Measurements from ENCODE around the gene SKIC2. TPM values are rescaled to one million over a fixed set of nuclear protein-coding genes. Genes with fewer than 3 reads are reported as not detected.

Gene SKIC2
- total and polyA plus RNA-seq, 7 experiments from 2014 or later = 20.1 to 139 (median 93.2) TPM

DNA sequence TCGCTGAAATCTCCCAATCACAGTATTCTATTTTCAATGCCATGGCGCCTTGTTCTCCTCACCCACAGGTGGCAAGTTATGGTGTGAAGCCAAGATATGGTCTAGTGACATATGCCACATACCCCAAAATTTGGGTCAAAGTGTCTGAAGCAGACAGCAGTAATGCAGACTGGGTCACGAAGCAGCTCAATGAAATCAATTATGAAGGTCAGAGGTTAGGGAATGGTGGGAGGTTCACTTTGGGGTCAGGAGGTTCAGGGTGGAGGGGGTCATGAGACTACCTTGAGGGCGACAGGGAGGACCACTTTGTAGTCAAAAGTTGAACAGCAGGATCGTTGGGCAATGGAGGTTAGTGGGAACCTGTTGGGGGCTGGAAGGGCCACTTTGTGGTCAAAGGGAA, 10.7 kb upstream of the SKIC2 start:
- Histone ChIP-seq H3K36me3 (ENCODE audit: control insufficient read depth in 2 of 3, insufficient read depth in 3 of 3, low read length in 3 of 3) (peaks cover 5 to 29% (median 7%) of the 10 kb centered on the region in 3 experiments), H3K4me3 (ENCODE audit: low read length) (no peak overlapping the region), H3K27ac (ENCODE audit: low read depth, low read length) (no peak overlapping the region), H3K27me3 (ENCODE audit: control insufficient read depth in 2 of 2, insufficient read depth in 2 of 2, low read length in 2 of 2) (no peaks in the 10 kb centered on the region), H3K9me3 (ENCODE audit: control insufficient read depth in 2 of 3, low read length in 3 of 3) (no peaks in the 10 kb centered on the region), H3K4me1 (ENCODE audit: control insufficient read depth in 2 of 2, insufficient read depth in 2 of 2, low read length in 2 of 2) (no peaks in the 10 kb centered on the region)
- CTCF ChIA-PET = interaction anchor here (0.6 kb wide), 1 partner anchor 268 kb away, joined by 4 read pairs; no protein-coding TSS in a partner anchor
- no peak for ATAC-seq
- DNase-seq = no peak
- H3K9me3 Mint-ChIP-seq = no peaks in the 10 kb centered on the region
- H3K4me3 Mint-ChIP-seq = no peak overlapping the region
- H3K4me1 Mint-ChIP-seq = peaks cover 0 to 5% (median 0%) of the 10 kb centered on the region in 7 donors
- peaks cover 2 to 6% (median 3%) of the 10 kb centered on the region in 5 donors for H3K36me3 Mint-ChIP-seq
- POLR2A ChIA-PET = no interaction called here
- intact Hi-C loops (cut with micrococcal nuclease) = no loop called here
- peak overlapping the region in 4 of 9 donors; percentile 36 to 83 (median 70) for H3K27ac Mint-ChIP-seq
- H3K27me3 Mint-ChIP-seq = peaks cover 0 to 4% (median 0%) of the 10 kb centered on the region in 5 donors

DNA sequence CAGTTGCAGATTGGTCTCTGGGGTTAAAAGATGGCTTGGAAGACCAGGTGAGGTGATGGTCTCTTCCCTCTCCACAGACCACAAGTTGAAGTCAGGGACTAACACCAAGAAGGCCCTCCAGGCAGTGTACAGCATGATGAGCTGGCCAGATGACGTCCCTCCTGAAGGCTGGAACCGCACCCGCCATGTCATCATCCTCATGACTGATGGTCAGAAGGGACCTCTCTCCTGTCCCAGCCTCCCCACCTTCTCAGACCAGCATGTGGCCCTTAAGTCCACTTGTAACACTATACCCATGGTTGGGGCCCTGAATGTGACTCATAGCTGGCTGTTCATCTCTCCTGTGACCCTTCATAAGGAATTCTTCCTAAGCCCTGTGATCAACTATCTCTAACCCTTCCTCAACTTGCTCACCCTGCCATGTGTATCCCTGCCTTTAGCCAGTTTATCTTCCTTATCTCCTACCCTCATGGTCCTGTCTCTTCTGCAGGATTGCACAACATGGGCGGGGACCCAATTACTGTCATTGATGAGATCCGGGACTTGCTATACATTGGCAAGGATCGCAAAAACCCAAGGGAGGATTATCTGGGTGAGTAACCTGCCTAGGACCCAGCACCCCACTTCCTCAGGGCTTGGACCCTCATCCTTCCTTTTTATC, 10.1 kb upstream of the SKIC2 start:
- H3K4me3 ChIP-seq (ENCODE audit: low read length) = no peak overlapping the region
- Mint-ChIP-seq H3K4me1 (peaks cover 0 to 5% (median 0%) of the 10 kb centered on the region in 7 donors), H3K9me3 (no peaks in the 10 kb centered on the region), H3K4me3 (no peak overlapping the region), H3K27ac (peak overlapping the region in 8 of 9 donors; percentile 4 to 74 (median 57)), H3K27me3 (peaks cover 0 to 4% (median 0%) of the 10 kb centered on the region in 5 donors), H3K36me3 (peaks cover 3 to 11% (median 9%) of the 10 kb centered on the region in 5 donors)
- DNase-seq = no peak
- peak overlapping the region; percentile 20 for H3K27ac ChIP-seq (ENCODE audit: low read depth, low read length)
- no peaks in the 10 kb centered on the region for H3K4me1 ChIP-seq (ENCODE audit: control insufficient read depth in 2 of 2, insufficient read depth in 2 of 2, low read length in 2 of 2)
- ATAC-seq = peak; percentile 45
- intact Hi-C loops (cut with micrococcal nuclease) = no loop called here
- H3K36me3 ChIP-seq (ENCODE audit: control insufficient read depth in 2 of 3, insufficient read depth in 3 of 3, low read length in 3 of 3) = peaks cover 5 to 35% (median 11%) of the 10 kb centered on the region in 3 experiments
- POLR2A ChIA-PET = no interaction called here
- CTCF ChIA-PET = no interaction called here
- no peaks in the 10 kb centered on the region for H3K9me3 ChIP-seq (ENCODE audit: control insufficient read depth in 2 of 3, low read length in 3 of 3)
- H3K27me3 ChIP-seq (ENCODE audit: control insufficient read depth in 2 of 2, insufficient read depth in 2 of 2, low read length in 2 of 2) = no peaks in the 10 kb centered on the region

DNA sequence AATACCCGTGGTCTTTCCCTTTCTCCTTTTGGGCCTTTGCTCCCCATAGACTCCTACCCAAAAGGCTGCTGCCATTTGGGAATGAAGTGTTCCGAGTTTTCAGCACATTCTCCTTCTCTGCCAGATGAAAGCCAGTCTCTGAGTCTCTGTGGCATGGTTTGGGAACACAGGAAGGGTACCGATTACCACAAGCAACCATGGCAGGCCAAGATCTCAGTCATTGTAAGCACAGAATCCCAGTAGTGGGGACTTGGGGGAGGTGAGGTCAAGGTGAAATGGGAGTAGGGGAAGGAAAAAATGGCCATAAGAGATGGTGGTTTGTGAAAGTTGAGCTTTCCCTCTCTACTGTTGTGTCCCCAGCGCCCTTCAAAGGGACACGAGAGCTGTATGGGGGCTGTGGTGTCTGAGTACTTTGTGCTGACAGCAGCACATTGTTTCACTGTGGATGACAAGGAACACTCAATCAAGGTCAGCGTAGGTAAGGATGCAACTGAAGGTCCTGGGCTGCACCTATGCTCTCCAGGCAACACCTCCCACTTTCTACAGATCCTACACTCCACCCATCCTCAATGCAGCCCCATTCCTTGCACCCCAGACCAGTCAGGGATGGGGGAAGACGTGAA, 8.9 kb upstream of the SKIC2 start:
- H3K4me3 ChIP-seq (ENCODE audit: low read length) = no peak overlapping the region
- no peaks in the 10 kb centered on the region for H3K27me3 ChIP-seq (ENCODE audit: control insufficient read depth in 2 of 2, insufficient read depth in 2 of 2, low read length in 2 of 2)
- ATAC-seq (no peak), DNase-seq (no peak)
- Mint-ChIP-seq H3K9me3 (no peaks in the 10 kb centered on the region), H3K36me3 (peaks cover 11 to 23% (median 17%) of the 10 kb centered on the region in 5 donors), H3K27ac (peak overlapping the region in 6 of 9 donors; percentile 1 to 74 (median 24)), H3K4me1 (peaks cover 0 to 5% (median 0%) of the 10 kb centered on the region in 7 donors), H3K4me3 (no peak overlapping the region), H3K27me3 (peaks cover 0 to 4% (median 0%) of the 10 kb centered on the region in 5 donors)
- peaks cover 11 to 47% (median 20%) of the 10 kb centered on the region in 3 experiments for H3K36me3 ChIP-seq (ENCODE audit: control insufficient read depth in 2 of 3, insufficient read depth in 3 of 3, low read length in 3 of 3)
- H3K4me1 ChIP-seq (ENCODE audit: control insufficient read depth in 2 of 2, insufficient read depth in 2 of 2, low read length in 2 of 2) = no peaks in the 10 kb centered on the region
- ChIA-PET CTCF (interaction anchor here (0.6 to 0.9 kb wide), 3 partner anchors 10 to 202 kb away, joined by 3 to 7 read pairs (median 4); no protein-coding TSS in a partner anchor), POLR2A (interaction anchor here (0.7 kb wide), 2 partner anchors 9 to 59 kb away, joined by 3 to 4 read pairs; partner anchors contain the start of gene SKIC2)
- H3K27ac ChIP-seq (ENCODE audit: low read depth, low read length) = no peak overlapping the region
- intact Hi-C loops (cut with micrococcal nuclease) = no loop called here
- H3K9me3 ChIP-seq (ENCODE audit: control insufficient read depth in 2 of 3, low read length in 3 of 3) = no peaks in the 10 kb centered on the region

DNA sequence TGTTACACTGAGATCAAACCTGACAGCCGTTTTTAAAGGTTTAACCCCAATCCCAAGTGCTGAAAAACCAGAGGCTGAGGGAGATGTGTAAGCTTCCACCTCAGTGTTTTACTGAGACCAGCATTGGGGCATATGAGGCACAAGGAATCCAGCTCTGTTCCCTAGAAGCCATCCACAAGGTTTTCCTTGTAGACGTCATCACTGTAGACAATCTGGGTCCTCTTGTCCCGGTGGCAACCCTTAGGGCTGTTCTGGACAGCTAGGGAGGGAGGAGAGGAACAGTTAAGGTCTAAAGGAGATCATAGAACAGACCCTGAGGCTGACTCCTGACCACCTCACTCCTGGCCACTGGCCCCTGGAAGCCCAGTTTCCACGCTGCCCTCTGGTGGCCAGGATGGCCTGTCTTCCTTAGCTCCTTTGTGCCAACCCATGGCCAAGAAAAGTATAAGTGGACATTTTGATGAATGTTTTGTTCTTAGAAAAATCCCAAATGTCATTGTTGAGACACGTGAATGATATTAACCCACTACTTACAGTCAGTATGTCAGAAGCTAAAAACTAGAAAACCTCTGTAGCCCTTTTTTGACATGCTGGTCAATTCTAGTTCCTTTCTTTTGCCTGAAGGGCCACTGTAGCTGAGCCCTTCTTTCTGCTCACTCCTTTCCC, 6.7 kb upstream of the SKIC2 start:
- POLR2A ChIA-PET = interaction anchor here (0.5 to 1.2 kb wide), 3 partner anchors 19 to 249 kb away, joined by 3 to 6 read pairs (median 3); partner anchors contain the start of gene ABHD16A
- Mint-ChIP-seq H3K9me3 (no peaks in the 10 kb centered on the region), H3K27ac (peak overlapping the region in 3 of 9 donors; percentile 51 to 61 (median 52)), H3K4me3 (no peak overlapping the region), H3K27me3 (no peaks in the 10 kb centered on the region), H3K4me1 (peaks cover 2 to 7% (median 4%) of the 10 kb centered on the region in 7 donors), H3K36me3 (peaks cover 16 to 25% (median 18%) of the 10 kb centered on the region in 5 donors)
- CTCF ChIA-PET = interaction anchor here (0.6 to 1.7 kb wide), 10 partner anchors 8 to 224 kb away, joined by 3 to 5 read pairs (median 4); partner anchors contain the start of genes DDAH2, EHMT2 and HSPA1B
- Histone ChIP-seq H3K27ac (ENCODE audit: low read depth, low read length) (no peak overlapping the region), H3K4me1 (ENCODE audit: control insufficient read depth in 2 of 2, insufficient read depth in 2 of 2, low read length in 2 of 2) (no peaks in the 10 kb centered on the region), H3K27me3 (ENCODE audit: control insufficient read depth in 2 of 2, insufficient read depth in 2 of 2, low read length in 2 of 2) (no peaks in the 10 kb centered on the region), H3K9me3 (ENCODE audit: control insufficient read depth in 2 of 3, low read length in 3 of 3) (no peaks in the 10 kb centered on the region), H3K4me3 (ENCODE audit: low read length) (no peak overlapping the region), H3K36me3 (ENCODE audit: control insufficient read depth in 2 of 3, insufficient read depth in 3 of 3, low read length in 3 of 3) (peaks cover 20 to 65% (median 23%) of the 10 kb centered on the region in 3 experiments)
- ATAC-seq (peak; percentile 67), DNase-seq (peak in 1 of 9 donors; percentile 53)
- intact Hi-C loops (cut with micrococcal nuclease) = loop anchor here in 1 of 2 donors (1.0 kb wide), 1 partner anchor 406 kb away; the partner anchor contains the start of gene ATP6V1G2

DNA sequence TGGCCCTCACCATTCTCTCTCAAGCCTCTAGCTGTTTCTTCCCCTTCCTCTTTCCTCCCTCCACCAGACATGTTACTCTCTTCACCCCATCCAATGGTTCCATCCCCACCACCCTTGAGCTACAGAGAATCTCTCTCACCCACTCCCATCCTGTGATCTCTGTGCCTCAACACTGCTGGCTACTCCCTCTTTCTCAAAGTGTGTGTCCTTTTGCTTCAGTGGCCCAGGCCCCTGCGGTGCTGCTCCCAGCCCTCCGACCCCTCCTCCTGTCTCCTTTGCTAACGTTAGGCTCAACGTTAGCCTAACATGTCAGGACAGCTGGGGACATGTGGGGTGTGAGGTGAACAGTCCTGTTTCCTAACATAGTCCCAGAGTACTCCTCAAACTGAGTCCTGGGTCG, 6.1 kb upstream of the SKIC2 start:
- no peak for ATAC-seq
- no peaks in the 10 kb centered on the region for H3K9me3 Mint-ChIP-seq

DNA sequence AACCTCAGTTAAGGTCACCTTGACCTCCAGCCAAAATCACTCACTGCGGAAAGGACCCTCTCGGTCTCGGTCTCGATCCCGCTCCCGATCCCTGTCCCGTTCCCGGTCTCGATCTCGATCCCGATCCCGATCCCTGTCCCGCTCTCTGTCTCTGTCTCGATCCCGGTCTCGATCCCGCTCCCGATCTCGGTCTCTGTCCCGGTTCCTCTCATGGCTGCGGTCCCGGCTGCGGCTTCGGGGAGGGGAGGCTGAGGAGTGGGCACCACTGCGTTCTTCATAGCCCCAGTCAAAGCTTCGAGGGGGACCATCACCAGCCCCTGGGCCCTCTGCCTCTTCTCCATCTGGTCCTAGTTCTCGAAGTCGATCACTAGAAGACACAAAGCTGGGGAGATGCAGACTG, 4.5 kb upstream of the SKIC2 start:
- peak overlapping the region in 2 of 9 donors; percentile 17 to 43 for H3K27ac Mint-ChIP-seq
- no peak for ATAC-seq
- CTCF ChIA-PET = no interaction called here

More for the DNA sequence above, 6.1 kb upstream of the SKIC2 start:
- Histone ChIP-seq H3K4me3 (ENCODE audit: low read length) (no peak overlapping the region), H3K36me3 (ENCODE audit: control insufficient read depth in 2 of 3, insufficient read depth in 3 of 3, low read length in 3 of 3) (peaks cover 20 to 65% (median 23%) of the 10 kb centered on the region in 3 experiments), H3K27me3 (ENCODE audit: control insufficient read depth in 2 of 2, insufficient read depth in 2 of 2, low read length in 2 of 2) (no peaks in the 10 kb centered on the region), H3K27ac (ENCODE audit: low read depth, low read length) (no peak overlapping the region), H3K4me1 (ENCODE audit: control insufficient read depth in 2 of 2, insufficient read depth in 2 of 2, low read length in 2 of 2) (peaks cover 3 to 5% of the 10 kb centered on the region in 2 donors), H3K9me3 (ENCODE audit: control insufficient read depth in 2 of 3, low read length in 3 of 3) (no peaks in the 10 kb centered on the region)
- peak overlapping the region in 5 of 9 donors; percentile 43 to 75 (median 52) for H3K27ac Mint-ChIP-seq
- POLR2A ChIA-PET = interaction anchor here (0.5 to 1.1 kb wide), 2 partner anchors 18 to 24 kb away, joined by 3 to 6 read pairs; no protein-coding TSS in a partner anchor
- peaks cover 16 to 25% (median 18%) of the 10 kb centered on the region in 5 donors for H3K36me3 Mint-ChIP-seq
- CTCF ChIA-PET = interaction anchor here (0.6 to 1.7 kb wide), 9 partner anchors 9 to 224 kb away, joined by 3 to 5 read pairs (median 3); partner anchors contain the start of genes DDAH2 and EHMT2
- peaks cover 6 to 13% (median 9%) of the 10 kb centered on the region in 7 donors for H3K4me1 Mint-ChIP-seq
- no peaks in the 10 kb centered on the region for H3K27me3 Mint-ChIP-seq
- no peak for DNase-seq
- intact Hi-C loops (cut with micrococcal nuclease) = loop anchor here in 1 of 2 donors (1.0 kb wide), 1 partner anchor 407 kb away; the partner anchor contains the start of gene ATP6V1G2
- H3K4me3 Mint-ChIP-seq = no peak overlapping the region

More for the DNA sequence above, 4.5 kb upstream of the SKIC2 start:
- DNase-seq = no peak
- Histone ChIP-seq H3K4me1 (ENCODE audit: control insufficient read depth in 2 of 2, insufficient read depth in 2 of 2, low read length in 2 of 2) (peaks cover 13% of the 10 kb centered on the region in 2 donors), H3K36me3 (ENCODE audit: control insufficient read depth in 2 of 3, insufficient read depth in 3 of 3, low read length in 3 of 3) (peaks cover 20 to 69% (median 23%) of the 10 kb centered on the region in 3 experiments), H3K27me3 (ENCODE audit: control insufficient read depth in 2 of 2, insufficient read depth in 2 of 2, low read length in 2 of 2) (no peaks in the 10 kb centered on the region), H3K9me3 (ENCODE audit: control insufficient read depth in 2 of 3, low read length in 3 of 3) (no peaks in the 10 kb centered on the region), H3K4me3 (ENCODE audit: low read length) (no peak overlapping the region), H3K27ac (ENCODE audit: low read depth, low read length) (no peak overlapping the region)
- intact Hi-C loops (cut with micrococcal nuclease) = no loop called here
- no peaks in the 10 kb centered on the region for H3K9me3 Mint-ChIP-seq
- peaks cover 17 to 25% (median 18%) of the 10 kb centered on the region in 5 donors for H3K36me3 Mint-ChIP-seq
- peaks cover 13 to 25% (median 23%) of the 10 kb centered on the region in 7 donors for H3K4me1 Mint-ChIP-seq
- POLR2A ChIA-PET = interaction anchor here (6.1 kb wide), 1 partner anchor 18 kb away, joined by 108 read pairs; the partner anchor contains the start of gene DXO
- peak overlapping the region in 1 of 10 donors; percentile 66 for H3K4me3 Mint-ChIP-seq
- H3K27me3 Mint-ChIP-seq = no peaks in the 10 kb centered on the region

Data from naive thymus-derived CD4-positive, alpha-beta T cell (primary cell).